Adrenal gland (tissue), 12 donors: Measurements from ENCODE around the gene SPDL1. TPM values are rescaled to one million over a fixed set of nuclear protein-coding genes. Genes with fewer than 3 reads are reported as not detected.

Experiments used
- DNase-seq, 7 donors: peaks; one replicate each; pipeline ENCODE4 v3.0.0-alpha.2; 2019 to 2020
- H3K27ac ChIP-seq, 5 donors: fragments of 200-600 bp; sonication (generic) in 4 of 5; 1 replicate in 3 of 5; 2 replicates in 2 of 5; pipeline versions ENCODE4 v1.5.1 to v1.8.0; 2016 to 2020; ENCODE audit warnings: mild to moderate bottlenecking in 1 of 5
- H3K27me3 ChIP-seq: fragments of 200-600 bp; 2 replicates; pipeline ENCODE4 v1.8.0; 2021
- H3K36me3 ChIP-seq, 2 donors: fragments of 200-600 bp; replicated peaks in 1 of 2; 1 replicate in 1 of 2; 2 replicates in 1 of 2; pipeline versions ENCODE4 v1.5.1 to v1.8.0; 2018 to 2022
- H3K4me1 ChIP-seq, 2 donors: fragments of 200-600 bp; replicated peaks in 1 of 2; 1 replicate in 1 of 2; 2 replicates in 1 of 2; pipeline versions ENCODE4 v1.5.1 to v1.8.0; 2018 to 2021
- H3K4me3 ChIP-seq, 4 donors: fragments of 200-600 bp; sonication (generic) in 3 of 4; one replicate each; pipeline ENCODE4 v1.5.1; 2016 to 2018
- H3K9me3 ChIP-seq, 3 donors: fragments of 200-600 bp; sonication (generic) in 1 of 3; replicated peaks in 1 of 3; 1 replicate in 2 of 3; 2 replicates in 1 of 3; pipeline versions ENCODE4 v1.5.1 to v1.8.0; 2016 to 2021
- CTCF ChIP-seq, 6 experiments: fragments of 450-650 bp in 4 of 6; fragments of 200-600 bp in 2 of 6; sonication (generic) in 1 of 6; IDR thresholded peaks; 1 replicate in 5 of 6; 2 replicates in 1 of 6; pipeline versions ENCODE4 v1.5.1 to v1.8.0; 2016 to 2021; ENCODE audit warnings: antibody characterized with exemption in 6 of 6, mild to moderate bottlenecking in 2 of 6, moderate library complexity in 1 of 6
- POLR2A ChIP-seq, 2 donors: fragments of 450-650 bp; IDR thresholded peaks; one replicate each; pipeline ENCODE4 v1.6.1; 2017; ENCODE audit warnings: antibody characterized with exemption in 2 of 2, mild to moderate bottlenecking in 2 of 2, moderate library complexity in 1 of 2
- WGBS, 4 donors: extraction: QIAGEN DNeasy Blood & Tissue Kit in 2 of 4; methylation state at CpG; one replicate each; pipeline versions ENCODE4 v1.1.5 to v1.1.7; 2013 to 2017; 5-methylcytosine and 5-hydroxymethylcytosine counted together
- intact Hi-C, 2 donors: fragments of 100-400 bp; cut with DNase I; formaldehyde crosslinking; loops; one replicate each; pipeline versions ENCODE4 v1.14.1 to v1.15.0; 2022 to 2023
- polyA plus RNA-seq, 3 donors: library from polyadenylated mRNA; stranded (reverse); fragments of 200-250 nt in 2 of 3; fragments of 350-450 nt in 1 of 3; fragmentation: Illumina TruSeq in 1 of 3; extraction: RNeasy Lipid Tissue Mini Kit (QIAGEN cat#74804) in 1 of 3; gene quantifications; one replicate each; pipeline ENCODE4 v1.2.3, GENCODE V29; 2013 to 2014
- total RNA-seq, 9 donors: library from RNA; depleted of rRNA in 4 of 9; stranded (reverse); fragments of >200 nt in 4 of 9; fragments of 120-200 nt in 1 of 9; fragmentation: NEBNext Ultra II Directional in 1 of 9; extraction: Animal tissue kit (Norgen Biotek cat#: 25700) in 1 of 9; gene quantifications; one replicate each; pipeline versions ENCODE4 v1.1.0 to v1.2.4, GENCODE V29; 2013 to 2023
- donor health status: healthy with polysubstance abuse.
- donor health status: Bipolar disorder and iron deficiency.
- donor health status: DM: yes; HTN: yes; CAD: no.
- donor health status: DM: no; HTN: no; CAD: no.
- donor health status: DM: no; HTN: no; CAD: no.
- donor health status: DM: yes; HTN: yes; CAD: no.

The SPDL1 gene
- total and polyA plus RNA-seq, 12 donors: 0.72 to 16.4 (median 6.5) TPM

- no peak overlapping the region for H3K27ac ChIP-seq
- WGBS, 4 donors: 26 to 44% (median 34%) methylated on average over 3 of the region's 3 CpGs
- TF ChIP-seq POLR2A (IDR thresholded peaks at IDR 0.05) (no peak), CTCF (IDR thresholded peaks at IDR 0.05) (no peak)
- H3K4me1 ChIP-seq: peaks cover 0 to 4% of the 10 kb centered on the region in 2 donors
- H3K36me3 ChIP-seq: no peaks in the 10 kb centered on the region
- intact Hi-C loops: loop anchor here in 1 of 2 donors (10.0 kb wide), 1 partner anchor 591 kb away; no protein-coding TSS in a partner anchor
- peaks cover 3% of the 10 kb centered on the region for H3K27me3 ChIP-seq
- H3K4me3 ChIP-seq: no peak overlapping the region
- DNase-seq: peak in 1 of 7 donors; percentile 24
- no peaks in the 10 kb centered on the region for H3K9me3 ChIP-seq
These were observed 7.4 kb upstream of the SPDL1 start for GRCh38 chr5:169576181-169576598.

- TF ChIP-seq POLR2A (IDR thresholded peaks at IDR 0.05) (no peak), CTCF (IDR thresholded peaks at IDR 0.05) (peak in 4 of 6 experiments; percentile 30 to 37 (median 34))
- DNase-seq: no peak
- 24 to 43% (median 27%) methylated on average over 1 of the region's 1 CpG for WGBS, 4 donors
- intact Hi-C loops: loop anchor here in 1 of 2 donors (10.0 kb wide), 1 partner anchor 593 kb away; no protein-coding TSS in a partner anchor
- H3K9me3 ChIP-seq: no peaks in the 10 kb centered on the region
- no peaks in the 10 kb centered on the region for H3K27me3 ChIP-seq
- no peak overlapping the region for H3K27ac ChIP-seq
- H3K4me3 ChIP-seq: no peak overlapping the region
- peaks cover 0 to 11% of the 10 kb centered on the region in 2 donors for H3K4me1 ChIP-seq
- H3K36me3 ChIP-seq: no peaks in the 10 kb centered on the region
These were observed 5.6 kb upstream of the SPDL1 start for GRCh38 chr5:169577951-169578350.

GRCh38 chr5:169580964-169581363 is 2.6 kb upstream of the SPDL1 start:
- H3K27ac ChIP-seq: peak overlapping the region in 2 of 5 donors; percentile 76 to 79

GRCh38 chr5:169581580-169582227 is 1.9 kb upstream of the SPDL1 start:
- no peaks in the 10 kb centered on the region for H3K36me3 ChIP-seq
- peaks cover 0 to 25% of the 10 kb centered on the region in 2 donors for H3K4me1 ChIP-seq
- TF ChIP-seq CTCF (IDR thresholded peaks at IDR 0.05) (peak; percentile 71 to 93 (median 84)), POLR2A (IDR thresholded peaks at IDR 0.05) (no peak)
- H3K27ac ChIP-seq: peak overlapping the region in 2 of 5 donors; percentile 76 to 79
- no peaks in the 10 kb centered on the region for H3K27me3 ChIP-seq
- DNase-seq: peak; percentile 67 to 86 (median 80)
- intact Hi-C loops: no loop called here
- no peak overlapping the region for H3K4me3 ChIP-seq
- WGBS, 4 donors: 11 to 14% (median 12%) methylated on average over 6 of the region's 6 CpGs
- no peaks in the 10 kb centered on the region for H3K9me3 ChIP-seq

More at GRCh38 chr5:169580964-169581363, 2.6 kb upstream of the SPDL1 start:
- intact Hi-C loops: no loop called here
- H3K27me3 ChIP-seq: no peaks in the 10 kb centered on the region
- no peaks in the 10 kb centered on the region for H3K9me3 ChIP-seq
- no peak overlapping the region for H3K4me3 ChIP-seq
- no peak for TF ChIP-seq POLR2A (IDR thresholded peaks at IDR 0.05)
- no peak for TF ChIP-seq CTCF (IDR thresholded peaks at IDR 0.05)
- no peaks in the 10 kb centered on the region for H3K36me3 ChIP-seq
- 46 to 51% (median 48%) methylated on average over 5 of the region's 5 CpGs for WGBS, 4 donors
- H3K4me1 ChIP-seq: peaks cover 0 to 25% of the 10 kb centered on the region in 2 donors
- peak in 2 of 7 donors; percentile 6 to 29 for DNase-seq
